Stimulated activated naive CD8-positive, alpha-beta T cell treated with anti-CD3 and anti-CD28 coated beads, Interleukin-15, Interleukin-2, amounts not matched to agents 100 ng/mL and 50 ng/mL, for 24 hours (primary cell): ENCODE data around the gene TACC3.
"Not testable (repeated sequence)": the region's sequence is repeated elsewhere in the genome, so short reads cannot be mapped to it uniquely, and the experiment has no call there.

Source experiments
- H3K27ac Mint-ChIP-seq: one replicate; pipeline ENCODE4 v1.8.0; 2021; ENCODE audit warnings: mild to moderate bottlenecking, mixed read lengths
- H3K27me3 Mint-ChIP-seq: one replicate; pipeline ENCODE4 v1.8.0; 2021; ENCODE audit warnings: mixed read lengths
- H3K36me3 Mint-ChIP-seq: one replicate; pipeline ENCODE4 v1.8.0; 2021; ENCODE audit warnings: low read depth, mixed read lengths
- H3K4me1 Mint-ChIP-seq: one replicate; pipeline ENCODE4 v1.8.0; 2021; ENCODE audit warnings: low read depth, mixed read lengths
- H3K4me3 Mint-ChIP-seq: one replicate; pipeline ENCODE4 v1.8.0; 2021; ENCODE audit warnings: mild to moderate bottlenecking, mixed read lengths
- H3K9me3 Mint-ChIP-seq: one replicate; pipeline ENCODE4 v1.8.0; 2021; ENCODE audit warnings: mixed read lengths

Gene TACC3

DNA sequence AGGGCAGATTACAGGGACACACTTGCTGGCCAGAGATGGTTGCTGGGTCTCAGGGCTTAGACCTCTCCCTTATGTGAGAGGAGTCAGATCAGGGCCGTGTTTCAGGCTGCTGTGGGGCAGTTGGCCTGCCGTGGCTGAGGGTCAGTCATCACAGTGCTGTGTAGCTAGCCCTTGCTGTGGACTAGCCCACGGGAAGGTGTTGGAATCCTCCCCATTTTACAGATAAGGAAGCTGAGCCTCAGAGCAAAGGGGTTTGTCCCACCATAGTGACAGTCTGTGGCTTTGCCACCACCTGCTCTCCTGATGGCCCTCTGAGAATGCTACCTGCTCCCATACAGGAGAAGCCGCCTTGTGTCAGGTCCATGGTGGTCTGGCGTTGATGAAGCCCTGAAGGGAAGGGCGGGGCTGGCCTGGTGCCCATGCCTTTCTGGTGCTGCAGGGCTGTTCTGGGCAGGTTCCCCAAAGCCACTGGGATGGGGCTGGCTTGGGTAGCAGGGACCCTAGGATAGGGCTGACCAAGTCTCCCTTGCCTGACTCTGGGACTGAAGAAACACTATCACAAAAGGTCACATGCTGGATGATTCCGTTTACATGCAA, 34.8 kb upstream of the TACC3 start:
- Mint-ChIP-seq H3K4me3 (no peak overlapping the region), H3K27me3 (peaks cover 3% of the 10 kb centered on the region), H3K4me1 (peaks cover 13% of the 10 kb centered on the region), H3K27ac (peak overlapping the region; percentile 58), H3K9me3 (no peaks in the 10 kb centered on the region), H3K36me3 (peaks cover 22% of the 10 kb centered on the region)

DNA sequence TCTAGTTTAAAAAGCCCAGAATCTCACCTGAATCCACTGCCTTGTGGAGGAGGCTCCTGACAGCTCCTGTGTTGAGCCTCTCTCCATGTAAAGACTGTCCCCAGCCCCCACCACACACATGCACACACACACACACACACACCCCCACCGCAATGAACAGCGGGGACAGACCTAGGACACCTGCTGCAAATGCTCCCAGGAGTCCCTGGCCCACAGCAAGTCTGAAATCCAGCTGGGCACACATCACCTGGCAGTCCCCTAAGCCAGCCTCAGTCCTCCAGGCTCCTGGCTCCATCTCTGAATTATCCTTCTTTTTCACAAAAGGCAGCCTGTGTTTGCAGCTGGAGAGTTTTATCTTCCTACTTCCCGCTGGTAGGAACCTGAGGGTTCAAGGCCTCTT, 30.6 kb upstream of the TACC3 start:
- no peak overlapping the region for H3K27ac Mint-ChIP-seq
- H3K36me3 Mint-ChIP-seq: peaks cover 55% of the 10 kb centered on the region
- H3K9me3 Mint-ChIP-seq: no peaks in the 10 kb centered on the region
- no peaks in the 10 kb centered on the region for H3K4me1 Mint-ChIP-seq
- no peaks in the 10 kb centered on the region for H3K27me3 Mint-ChIP-seq
- no peak overlapping the region for H3K4me3 Mint-ChIP-seq

DNA sequence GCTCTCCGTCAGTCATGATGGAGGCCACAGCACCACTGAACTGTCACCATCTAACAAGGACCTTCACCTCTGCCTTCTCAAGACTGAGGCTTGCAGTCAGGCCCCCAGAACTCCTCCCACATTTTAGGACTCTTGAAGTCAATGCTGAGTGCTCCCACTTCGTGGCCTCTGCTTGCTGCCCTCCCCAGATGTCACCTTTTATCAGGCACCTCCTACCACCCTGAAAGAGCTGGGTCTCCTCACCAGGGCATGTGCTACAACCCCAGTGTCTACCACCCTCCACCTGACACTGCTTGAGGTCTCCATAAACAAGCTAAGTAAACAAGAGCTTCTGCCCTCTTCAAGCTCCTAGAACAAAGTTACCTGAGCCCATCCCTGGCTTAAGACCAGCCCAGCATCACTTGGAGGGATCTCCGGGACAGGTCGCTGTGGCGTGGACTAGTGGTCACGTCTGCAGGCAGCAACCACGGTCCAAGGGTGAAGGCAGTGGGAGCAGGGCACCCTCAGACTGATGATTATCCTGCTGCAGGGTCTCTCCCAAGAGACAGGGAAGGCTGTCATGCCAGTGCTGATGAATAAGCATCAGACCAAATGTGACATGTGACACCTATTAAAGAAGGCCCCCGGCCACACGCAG, 29.5 kb upstream of the TACC3 start:
- Mint-ChIP-seq H3K27me3 (no peaks in the 10 kb centered on the region), H3K27ac (no peak overlapping the region), H3K4me3 (no peak overlapping the region), H3K36me3 (peaks cover 62% of the 10 kb centered on the region), H3K4me1 (no peaks in the 10 kb centered on the region), H3K9me3 (no peaks in the 10 kb centered on the region)

DNA sequence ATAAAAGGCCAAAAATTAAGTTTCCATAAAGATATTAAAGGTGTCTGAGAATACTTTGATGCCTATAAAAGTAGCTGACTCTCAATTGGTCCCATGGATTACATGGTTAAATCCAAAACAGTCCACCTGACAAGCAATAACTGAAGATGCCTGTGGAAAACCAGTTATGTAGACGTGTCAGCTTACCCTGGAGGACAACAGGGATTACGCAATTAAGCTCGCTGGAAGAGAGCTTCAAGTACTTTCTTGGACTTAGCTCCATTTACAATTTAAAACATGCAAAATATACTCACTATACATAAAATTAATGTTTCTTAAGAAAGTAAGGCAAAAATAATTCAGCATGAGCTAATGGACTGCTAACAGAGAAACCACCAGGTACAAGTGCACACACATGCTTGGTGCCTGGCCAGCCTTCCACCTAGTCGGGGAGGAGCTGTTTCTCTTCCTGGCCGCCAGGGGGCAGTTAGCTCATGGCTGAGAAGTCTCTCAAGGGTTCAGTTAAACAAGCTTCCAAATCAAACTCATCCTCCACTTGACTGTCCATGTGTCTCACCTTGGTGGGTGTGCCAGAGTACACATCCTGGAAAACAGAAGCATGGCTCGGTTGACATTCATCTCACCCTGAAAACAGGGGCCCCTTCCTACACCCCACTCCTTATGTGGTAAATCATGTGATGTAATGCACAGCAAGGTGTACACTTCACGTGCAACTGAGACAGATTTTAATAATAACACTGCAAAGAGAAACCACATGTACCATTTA, 28.0 kb upstream of the TACC3 start:
- Mint-ChIP-seq H3K36me3 (peaks cover 69% of the 10 kb centered on the region), H3K4me3 (no peak overlapping the region), H3K9me3 (no peaks in the 10 kb centered on the region), H3K4me1 (no peaks in the 10 kb centered on the region), H3K27ac (no peak overlapping the region), H3K27me3 (no peaks in the 10 kb centered on the region)

DNA sequence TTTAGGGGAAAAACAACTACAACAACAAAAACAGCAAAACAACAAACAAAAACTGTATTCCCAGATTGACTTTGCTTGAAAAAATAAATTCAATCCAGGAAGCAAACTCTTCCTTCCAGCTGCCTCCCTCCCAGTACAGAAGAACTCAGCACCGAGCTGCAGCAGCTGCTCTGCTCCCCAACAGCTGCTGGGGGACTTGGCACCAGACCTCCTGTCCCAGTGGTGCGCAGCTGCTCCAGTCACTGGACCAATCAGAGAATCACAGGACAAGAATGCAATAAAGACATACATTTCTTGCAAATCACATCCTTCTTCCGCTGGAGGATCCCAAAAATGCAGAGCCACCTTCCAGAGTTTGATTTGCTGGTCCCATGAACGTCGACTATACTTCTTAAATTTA, 25.4 kb upstream of the TACC3 start:
- Mint-ChIP-seq H3K9me3 (no peaks in the 10 kb centered on the region), H3K4me3 (no peak overlapping the region), H3K27me3 (no peaks in the 10 kb centered on the region), H3K4me1 (no peaks in the 10 kb centered on the region), H3K36me3 (peaks cover 75% of the 10 kb centered on the region), H3K27ac (no peak overlapping the region)

DNA sequence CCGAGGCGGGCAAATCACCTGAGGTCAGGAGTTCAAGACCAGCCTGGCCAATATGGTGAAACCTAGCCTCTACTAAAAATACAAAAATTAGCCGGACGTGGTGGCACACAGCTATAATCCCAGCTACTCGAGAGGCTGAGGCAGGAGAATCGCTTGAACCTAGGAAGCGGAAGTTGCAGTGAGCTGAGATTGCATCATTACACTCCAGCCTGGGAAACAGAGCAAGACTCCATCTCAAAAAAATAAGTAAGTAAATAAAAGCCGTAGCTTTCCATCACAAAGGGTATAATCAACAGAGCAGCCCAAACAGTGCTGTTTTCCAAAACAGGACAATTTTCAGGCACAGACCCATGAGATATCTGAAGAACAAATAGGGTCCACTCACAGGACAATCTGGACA, 19.6 kb upstream of the TACC3 start:
- peaks cover 76% of the 10 kb centered on the region for H3K36me3 Mint-ChIP-seq
- H3K9me3 Mint-ChIP-seq, H3K27me3 Mint-ChIP-seq, H3K4me3 Mint-ChIP-seq: not testable (repeated sequence)
- peaks cover 32% of the 10 kb centered on the region for H3K4me1 Mint-ChIP-seq
- peak overlapping the region; percentile 54 for H3K27ac Mint-ChIP-seq

DNA sequence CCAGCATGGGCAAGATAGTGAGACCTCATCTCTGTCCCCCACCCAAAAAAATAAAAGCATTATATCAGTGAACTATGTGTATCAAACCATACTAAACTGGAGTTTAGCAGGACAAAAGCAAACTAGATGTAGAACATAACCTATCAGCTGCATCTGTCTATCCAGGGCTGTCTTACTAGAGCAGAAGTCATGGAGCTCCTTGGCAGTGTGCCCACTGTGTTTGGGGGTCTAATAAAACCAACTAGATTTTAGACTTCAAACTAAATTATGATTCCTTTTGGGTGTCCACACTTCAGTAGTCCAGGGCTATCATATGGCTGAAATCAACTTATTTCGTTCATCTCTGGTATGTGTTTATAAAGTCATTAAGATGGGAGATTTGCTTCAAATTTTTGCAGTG, 17.5 kb upstream of the TACC3 start:
- Mint-ChIP-seq H3K27me3 (no peaks in the 10 kb centered on the region), H3K4me1 (peaks cover 41% of the 10 kb centered on the region), H3K36me3 (peaks cover 80% of the 10 kb centered on the region), H3K27ac (no peak overlapping the region), H3K4me3 (no peak overlapping the region), H3K9me3 (no peaks in the 10 kb centered on the region)

DNA sequence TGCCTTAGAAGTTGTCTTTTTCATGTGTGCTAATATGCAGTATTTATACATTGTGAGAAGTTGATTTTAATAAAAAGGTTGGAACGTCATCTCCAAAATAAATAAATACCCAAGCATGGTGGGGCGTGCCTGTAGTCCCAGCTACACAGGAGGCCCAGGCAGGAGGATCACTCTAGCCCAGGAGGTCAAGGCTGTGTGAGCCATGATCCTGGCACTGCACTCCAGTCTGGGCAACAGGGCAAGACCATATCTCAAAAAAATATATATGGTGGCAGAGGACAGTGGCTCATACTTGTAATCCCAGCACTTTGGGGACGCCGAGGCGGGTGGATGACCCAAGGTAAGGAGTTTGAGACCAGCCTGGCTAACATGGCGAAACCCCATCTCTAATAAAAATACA, 15.6 kb upstream of the TACC3 start:
- Mint-ChIP-seq H3K36me3 (peaks cover 78% of the 10 kb centered on the region), H3K27ac (no peak overlapping the region), H3K4me1 (peaks cover 60% of the 10 kb centered on the region), H3K9me3 (no peaks in the 10 kb centered on the region), H3K4me3 (no peak overlapping the region), H3K27me3 (no peaks in the 10 kb centered on the region)

DNA sequence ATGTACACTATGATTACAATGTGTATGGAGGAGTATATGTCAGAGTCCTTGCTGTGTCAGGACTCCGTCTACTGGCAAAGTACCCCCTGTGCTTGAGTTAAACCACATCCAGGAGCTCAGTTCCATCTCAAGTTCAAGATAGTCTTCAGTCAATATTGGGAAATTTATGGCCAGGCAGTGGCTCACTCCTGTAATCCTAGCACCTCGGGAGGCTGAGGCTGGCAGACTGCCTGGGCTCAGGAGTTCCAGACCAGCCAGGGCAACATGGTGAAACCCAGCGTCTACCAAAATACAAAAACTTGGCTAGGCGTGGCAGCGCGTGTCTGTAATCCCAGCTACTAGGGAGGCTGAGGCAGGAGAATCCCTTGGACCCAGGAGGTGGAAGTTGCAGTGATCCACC, 15.0 kb upstream of the TACC3 start:
- Mint-ChIP-seq H3K27ac (no peak overlapping the region), H3K4me1 (peaks cover 66% of the 10 kb centered on the region), H3K4me3 (no peak overlapping the region), H3K27me3 (no peaks in the 10 kb centered on the region), H3K36me3 (peaks cover 81% of the 10 kb centered on the region), H3K9me3 (no peaks in the 10 kb centered on the region)

DNA sequence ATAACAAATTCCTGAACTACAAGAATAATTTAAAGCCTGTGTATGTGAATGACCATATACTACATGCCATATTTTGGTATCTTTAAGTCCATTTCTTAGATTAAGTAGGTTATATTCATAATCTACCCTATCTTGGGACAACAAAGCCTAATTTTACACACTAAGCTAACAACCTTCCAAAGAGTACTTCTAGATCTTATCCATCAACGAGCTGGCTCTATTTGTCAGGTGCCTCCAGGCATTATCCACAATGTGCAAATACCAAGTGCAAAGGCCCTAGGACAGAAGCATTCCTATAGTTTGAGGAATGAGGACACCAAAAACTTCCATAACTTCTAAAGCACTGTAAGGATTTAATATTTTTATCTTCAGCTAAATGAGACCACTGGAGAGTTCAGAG, 12.7 kb upstream of the TACC3 start:
- Mint-ChIP-seq H3K4me3 (peak overlapping the region; percentile 100), H3K4me1 (peaks cover 55% of the 10 kb centered on the region), H3K36me3 (peaks cover 67% of the 10 kb centered on the region), H3K27ac (no peak overlapping the region), H3K27me3 (no peaks in the 10 kb centered on the region), H3K9me3 (no peaks in the 10 kb centered on the region)

DNA sequence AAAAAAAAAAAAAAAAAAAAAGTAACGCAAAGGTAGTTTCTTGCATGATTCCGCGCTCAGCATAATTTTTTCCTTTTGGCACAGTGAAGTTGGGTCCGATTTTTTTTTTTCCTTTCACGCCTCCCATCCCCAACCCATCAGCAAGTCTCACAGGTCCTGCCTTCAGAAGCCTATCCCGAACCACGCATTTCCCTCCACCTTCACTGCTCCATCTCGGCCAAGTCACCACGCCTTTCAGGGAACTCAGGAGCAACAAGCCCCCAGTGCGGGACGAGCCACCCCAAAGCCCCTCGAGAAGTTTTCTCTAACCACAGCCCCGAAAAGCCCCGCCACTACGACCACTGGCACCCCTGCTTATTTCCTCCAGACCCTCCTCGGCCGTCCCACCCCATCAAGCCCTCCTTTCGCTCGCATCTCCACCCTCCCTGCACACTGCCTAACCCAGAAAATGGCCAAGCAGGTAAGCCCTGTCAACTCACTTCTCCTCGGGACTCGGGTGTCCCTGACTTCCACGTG, 10.2 kb upstream of the TACC3 start:
- H3K4me1 Mint-ChIP-seq: peaks cover 63% of the 10 kb centered on the region
- H3K4me3 Mint-ChIP-seq: peak overlapping the region; percentile 100
- peak overlapping the region; percentile 96 for H3K27ac Mint-ChIP-seq
- peaks cover 50% of the 10 kb centered on the region for H3K36me3 Mint-ChIP-seq
- no peaks in the 10 kb centered on the region for H3K27me3 Mint-ChIP-seq
- H3K9me3 Mint-ChIP-seq: no peaks in the 10 kb centered on the region

DNA sequence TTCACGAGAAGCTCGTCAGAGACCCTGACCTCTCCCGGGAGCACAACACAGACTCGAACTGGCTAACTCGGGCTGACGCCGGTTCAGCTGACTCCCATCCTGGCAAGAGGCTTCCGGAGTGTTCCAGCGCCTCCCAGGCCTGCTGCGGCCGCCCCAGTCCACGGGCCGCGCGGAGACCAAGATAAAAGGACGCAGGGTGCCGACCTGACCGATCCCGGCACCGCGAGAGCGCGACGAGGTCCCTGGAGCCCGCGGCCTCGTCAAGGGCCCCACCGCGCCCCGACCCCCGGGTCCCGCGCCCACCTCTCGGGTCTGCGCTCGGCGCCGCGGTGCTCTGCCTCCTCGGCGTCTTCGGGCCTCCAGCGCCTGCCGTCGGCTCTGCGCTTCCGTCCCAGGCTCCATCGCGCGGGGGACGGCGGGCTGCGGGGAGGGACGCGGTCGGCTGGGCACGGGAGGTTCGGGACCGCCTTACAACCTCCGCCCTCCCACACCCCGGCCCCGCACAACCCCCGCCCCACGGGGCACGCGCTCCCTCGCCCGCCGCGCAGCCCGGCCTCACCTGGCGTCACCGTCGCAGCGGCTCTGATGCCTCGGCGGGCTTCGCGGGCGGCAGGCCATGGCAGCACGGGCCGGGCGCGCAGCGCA, 9.6 kb upstream of the TACC3 start:
- Mint-ChIP-seq H3K4me1 (peaks cover 63% of the 10 kb centered on the region), H3K4me3 (peak overlapping the region; percentile 100), H3K27me3 (no peaks in the 10 kb centered on the region), H3K9me3 (no peaks in the 10 kb centered on the region), H3K27ac (peak overlapping the region; percentile 96), H3K36me3 (peaks cover 46% of the 10 kb centered on the region)

DNA sequence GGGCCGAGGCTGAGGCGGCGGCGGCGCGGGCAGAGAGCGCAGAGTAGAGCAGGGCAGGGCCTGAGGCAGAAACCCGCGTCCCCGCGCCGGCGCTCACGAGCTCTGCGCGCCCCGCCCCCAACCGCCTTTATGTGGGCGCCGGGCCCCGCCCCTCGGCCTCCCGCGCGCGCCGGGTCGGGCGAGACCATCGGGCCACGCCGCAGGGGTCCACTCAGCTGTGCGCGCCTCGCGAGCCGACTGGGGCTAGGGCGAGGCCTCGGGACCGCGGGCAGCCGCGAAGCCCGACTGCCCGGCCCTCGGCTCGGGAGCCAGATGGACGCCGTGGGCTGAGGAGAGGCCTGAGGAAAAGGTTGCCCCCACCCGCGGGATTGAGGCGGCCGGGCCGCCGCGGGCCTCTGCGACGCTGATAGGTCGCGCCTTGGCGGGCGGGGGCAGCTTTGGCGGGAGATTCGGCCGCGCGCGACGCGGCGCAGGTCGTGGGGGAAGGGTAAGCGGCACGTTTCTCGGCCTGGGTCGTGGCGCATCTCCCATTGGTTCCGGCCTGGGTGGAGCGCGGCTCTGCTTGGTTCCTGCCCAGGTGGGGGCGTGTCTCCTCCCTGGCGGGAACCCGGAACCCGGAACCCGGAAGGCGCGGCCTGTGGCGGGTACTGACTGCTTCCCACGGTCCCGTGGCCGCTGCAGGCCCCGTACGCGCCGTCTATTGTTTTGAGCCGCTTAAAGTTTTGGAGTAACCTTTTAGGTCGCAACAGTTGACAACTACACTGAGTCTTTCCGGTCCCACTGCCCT, 8.9 kb upstream of the TACC3 start, which contains the start of gene SLBP:
Gene SLBP, minus strand, starts transcription at position 104 of the 787 bp plus-strand sequence. CDS start 131 bp downstream, outside the sequence.
- peak within 1 kb of the TSS; percentile 98 for H3K27ac Mint-ChIP-seq
- H3K4me3 Mint-ChIP-seq: peak within 1 kb of the TSS; percentile 100
- H3K4me1 Mint-ChIP-seq: peaks cover 64% of the 10 kb centered on the region
- H3K9me3 Mint-ChIP-seq: no peaks in the 10 kb centered on the region
- H3K36me3 Mint-ChIP-seq: peaks cover 44% of the 10 kb centered on the region
- H3K27me3 Mint-ChIP-seq: no peaks in the 10 kb centered on the region
